Measurements from ENCODE around the gene TNFRSF4.
A peak's percentile ranks its signal among the peaks of the same experiment; 100 is the strongest.
"Not testable (repeated sequence)": the region's sequence is repeated elsewhere in the genome, so short reads cannot be mapped to it uniquely, and the experiment has no call there.

Gene TNFRSF4

DNA sequence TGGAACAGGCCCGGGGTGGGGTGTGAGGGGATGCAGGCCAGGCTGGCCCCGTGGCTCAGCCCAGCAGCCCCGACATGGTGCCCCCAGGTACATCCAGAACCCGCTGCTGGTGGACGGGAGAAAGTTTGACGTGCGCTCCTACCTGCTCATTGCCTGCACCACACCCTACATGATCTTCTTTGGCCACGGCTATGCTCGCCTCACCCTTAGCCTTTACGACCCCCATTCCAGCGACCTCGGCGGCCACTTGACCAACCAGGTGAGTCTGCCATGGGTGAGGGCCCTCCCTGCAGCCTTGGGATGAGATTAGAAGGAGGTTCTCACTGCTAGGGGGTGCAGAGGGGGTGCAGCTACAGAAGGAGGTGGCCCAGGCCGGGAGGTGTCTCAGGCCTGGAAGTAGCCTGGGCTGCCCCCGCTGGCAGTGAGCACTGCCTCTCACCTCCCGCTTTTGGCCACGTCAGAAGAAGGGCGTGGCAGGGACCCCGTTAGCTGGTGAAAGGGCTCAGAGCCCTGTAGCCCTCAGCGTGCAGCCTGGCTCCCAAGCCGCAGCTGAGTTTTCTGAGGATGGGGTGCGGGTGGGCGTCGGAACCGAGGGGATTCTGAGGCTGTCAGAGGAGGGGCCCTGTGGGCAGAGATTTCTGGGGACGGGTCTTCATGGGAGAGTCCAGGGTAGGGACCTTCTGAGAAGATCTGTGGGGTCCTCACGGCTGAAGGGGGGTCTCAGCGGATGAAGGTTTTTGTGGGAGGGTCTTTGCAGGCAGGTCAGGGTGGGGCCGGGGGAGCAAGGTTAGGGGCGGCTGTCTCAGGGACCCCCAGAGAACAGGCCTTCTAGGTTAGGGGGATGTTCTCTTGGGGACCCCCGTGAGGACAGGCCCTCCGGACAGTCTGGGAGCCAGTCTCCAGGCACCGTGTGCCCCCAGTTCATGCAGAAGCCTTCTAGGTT lies 29.8 kb downstream of the TNFRSF4 start:
- H3K9me3 Mint-ChIP-seq = no peaks in the 10 kb centered on the region
- H3K4me3 Mint-ChIP-seq = no peak overlapping the region
- H3K27ac Mint-ChIP-seq = no peak overlapping the region

DNA sequence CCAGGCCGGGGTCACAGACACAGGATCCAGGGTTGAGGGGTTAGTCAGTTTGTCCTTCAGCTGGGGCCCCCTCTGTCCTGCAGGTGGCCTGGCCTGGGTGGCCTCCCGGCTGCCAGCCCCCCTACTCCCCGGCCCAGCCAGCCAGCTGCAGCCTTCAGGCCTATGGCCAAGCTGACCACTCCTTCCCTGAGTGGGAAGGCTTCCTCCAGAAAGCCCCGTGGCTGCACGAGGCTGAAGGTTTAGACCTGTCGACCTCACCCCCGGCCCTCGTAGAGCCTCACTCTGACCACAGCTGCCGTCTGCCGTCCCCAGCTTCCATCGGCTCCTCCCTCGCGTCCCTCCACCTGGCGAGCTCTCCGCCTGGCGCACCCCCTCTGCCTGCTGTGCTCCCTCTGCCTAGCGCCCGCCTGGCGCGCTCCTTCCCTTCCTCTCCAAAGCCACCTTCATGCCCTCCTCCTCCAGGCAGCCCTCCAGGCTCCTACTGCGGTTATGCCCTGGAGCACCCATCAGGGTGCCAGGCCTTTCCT lies 30.7 kb downstream of the TNFRSF4 start:
- H3K27ac Mint-ChIP-seq = no peak overlapping the region

More for the DNA sequence above, 29.8 kb downstream of the TNFRSF4 start:
- H3K36me3 Mint-ChIP-seq (ENCODE audit: low read depth) = no peaks in the 10 kb centered on the region
- H3K4me1 Mint-ChIP-seq (ENCODE audit: low read depth) = no peaks in the 10 kb centered on the region
- no peak for DNase-seq (ENCODE audit: low spot score)
- H3K27me3 Mint-ChIP-seq (ENCODE audit: low read depth) = peaks cover 10% of the 10 kb centered on the region

DNA sequence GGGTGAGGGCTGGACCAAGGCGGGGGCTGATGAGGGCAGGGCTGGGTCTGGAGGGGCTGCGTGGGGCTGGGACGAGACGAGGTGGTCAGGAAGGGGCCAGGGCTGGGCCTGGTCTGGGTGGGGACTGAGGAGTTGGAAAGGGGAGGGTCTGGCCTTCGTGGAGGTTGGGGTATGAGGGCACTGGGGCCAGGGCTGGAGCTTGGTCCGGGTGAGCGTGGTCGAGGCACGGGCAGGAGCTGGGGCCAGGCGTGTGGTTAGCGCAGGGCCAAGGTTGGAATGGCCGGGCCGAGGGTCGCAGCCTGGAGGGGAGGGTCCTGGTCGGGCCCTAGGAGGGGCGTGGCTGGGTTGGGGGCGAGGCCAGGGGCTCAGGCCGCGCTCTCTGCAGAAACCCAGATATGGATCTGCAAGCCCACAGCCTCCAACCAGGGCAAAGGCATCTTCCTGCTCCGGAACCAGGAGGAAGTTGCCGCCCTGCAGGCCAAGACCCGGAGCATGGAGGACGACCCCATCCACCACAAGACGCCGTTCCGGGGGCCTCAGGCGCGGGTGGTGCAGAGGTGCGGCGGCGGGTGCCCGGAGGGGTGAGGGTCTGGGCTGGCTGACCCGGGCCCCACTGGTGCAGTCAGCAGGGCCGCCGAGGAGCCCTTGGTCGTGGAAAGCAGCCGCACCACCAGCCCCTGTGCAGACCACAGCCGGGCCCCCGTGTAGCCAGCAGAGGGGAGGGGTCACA lies 31.3 kb downstream of the TNFRSF4 start:
- Mint-ChIP-seq H3K27ac (no peak overlapping the region), H3K36me3 (ENCODE audit: low read depth) (no peaks in the 10 kb centered on the region), H3K4me3 (no peak overlapping the region), H3K27me3 (ENCODE audit: low read depth) (no peaks in the 10 kb centered on the region), H3K4me1 (ENCODE audit: low read depth) (no peaks in the 10 kb centered on the region), H3K9me3 (no peaks in the 10 kb centered on the region)
- no peak for DNase-seq (ENCODE audit: low spot score)

More for the DNA sequence above, 30.7 kb downstream of the TNFRSF4 start:
- H3K4me3 Mint-ChIP-seq = no peak overlapping the region
- H3K36me3 Mint-ChIP-seq (ENCODE audit: low read depth) = no peaks in the 10 kb centered on the region
- DNase-seq (ENCODE audit: low spot score) = no peak
- peaks cover 4% of the 10 kb centered on the region for H3K27me3 Mint-ChIP-seq (ENCODE audit: low read depth)
- H3K4me1 Mint-ChIP-seq (ENCODE audit: low read depth) = no peaks in the 10 kb centered on the region
- H3K9me3 Mint-ChIP-seq = no peaks in the 10 kb centered on the region

DNA sequence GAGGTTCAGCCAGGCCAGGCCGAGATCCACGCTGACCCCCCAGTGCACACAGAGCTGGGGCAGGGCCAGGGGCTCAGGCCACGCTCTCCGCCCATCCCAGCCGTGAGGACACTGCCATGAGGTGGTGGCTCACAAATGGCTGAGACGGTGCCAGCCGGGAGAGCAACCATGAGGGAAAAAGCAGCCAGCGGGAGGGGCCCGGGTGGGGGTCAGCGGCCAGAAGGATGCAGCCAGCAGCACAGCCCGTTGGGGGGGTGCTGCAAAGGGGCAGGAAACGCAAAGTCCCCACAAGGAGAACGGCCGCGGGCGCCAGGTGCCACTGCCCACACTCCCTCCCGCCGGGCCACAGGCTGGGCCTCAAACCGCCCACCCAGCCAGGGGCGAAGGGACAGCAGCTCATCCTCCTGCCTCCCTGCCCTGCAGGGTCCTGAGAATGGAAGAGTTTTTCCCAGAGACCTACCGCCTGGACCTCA lies 32.0 kb downstream of the TNFRSF4 start:
- Mint-ChIP-seq H3K4me1 (ENCODE audit: low read depth) (no peaks in the 10 kb centered on the region), H3K4me3 (no peak overlapping the region), H3K27ac (no peak overlapping the region), H3K27me3 (ENCODE audit: low read depth) (peaks cover 1% of the 10 kb centered on the region), H3K9me3 (no peaks in the 10 kb centered on the region), H3K36me3 (ENCODE audit: low read depth) (no peaks in the 10 kb centered on the region)
- no peak for DNase-seq (ENCODE audit: low spot score)

DNA sequence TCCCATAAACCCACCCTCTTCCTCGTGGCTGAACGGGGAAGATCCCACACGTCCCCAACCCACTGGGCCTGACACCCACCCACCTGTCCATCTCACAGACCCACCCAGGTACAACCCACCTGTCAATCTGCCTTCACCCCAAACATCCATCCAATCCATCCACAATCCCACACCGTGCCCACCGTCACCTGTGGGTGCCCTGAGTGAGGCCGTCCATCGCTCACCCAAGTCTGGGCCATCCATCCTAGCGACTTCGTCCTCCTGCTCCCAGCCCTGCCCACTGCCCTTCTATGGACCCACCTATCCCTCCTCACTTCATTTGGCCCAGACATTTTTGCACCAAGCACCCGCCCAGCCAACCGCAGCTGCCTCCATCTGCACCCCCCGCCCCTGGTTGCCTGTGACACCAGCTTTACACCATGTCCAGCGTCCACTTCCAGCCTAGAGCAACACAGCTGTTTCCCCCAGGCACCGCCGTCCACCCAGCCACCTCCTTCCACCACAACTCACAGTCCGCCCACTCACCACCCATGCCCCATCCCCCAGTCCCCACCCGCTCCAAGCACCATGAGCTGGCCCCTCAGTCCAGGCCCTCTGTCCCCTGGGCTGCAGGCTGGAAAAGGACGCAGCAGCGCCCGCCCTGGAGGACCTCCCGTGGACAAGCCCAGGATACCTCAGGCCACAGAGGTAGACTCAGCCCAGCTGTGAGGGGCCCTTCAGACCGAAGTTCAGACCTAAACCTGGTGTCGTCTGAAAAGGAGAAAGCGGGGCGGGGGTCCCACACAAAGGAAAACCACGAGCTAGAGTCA lies 32.6 kb downstream of the TNFRSF4 start:
- no peaks in the 10 kb centered on the region for H3K9me3 Mint-ChIP-seq

DNA sequence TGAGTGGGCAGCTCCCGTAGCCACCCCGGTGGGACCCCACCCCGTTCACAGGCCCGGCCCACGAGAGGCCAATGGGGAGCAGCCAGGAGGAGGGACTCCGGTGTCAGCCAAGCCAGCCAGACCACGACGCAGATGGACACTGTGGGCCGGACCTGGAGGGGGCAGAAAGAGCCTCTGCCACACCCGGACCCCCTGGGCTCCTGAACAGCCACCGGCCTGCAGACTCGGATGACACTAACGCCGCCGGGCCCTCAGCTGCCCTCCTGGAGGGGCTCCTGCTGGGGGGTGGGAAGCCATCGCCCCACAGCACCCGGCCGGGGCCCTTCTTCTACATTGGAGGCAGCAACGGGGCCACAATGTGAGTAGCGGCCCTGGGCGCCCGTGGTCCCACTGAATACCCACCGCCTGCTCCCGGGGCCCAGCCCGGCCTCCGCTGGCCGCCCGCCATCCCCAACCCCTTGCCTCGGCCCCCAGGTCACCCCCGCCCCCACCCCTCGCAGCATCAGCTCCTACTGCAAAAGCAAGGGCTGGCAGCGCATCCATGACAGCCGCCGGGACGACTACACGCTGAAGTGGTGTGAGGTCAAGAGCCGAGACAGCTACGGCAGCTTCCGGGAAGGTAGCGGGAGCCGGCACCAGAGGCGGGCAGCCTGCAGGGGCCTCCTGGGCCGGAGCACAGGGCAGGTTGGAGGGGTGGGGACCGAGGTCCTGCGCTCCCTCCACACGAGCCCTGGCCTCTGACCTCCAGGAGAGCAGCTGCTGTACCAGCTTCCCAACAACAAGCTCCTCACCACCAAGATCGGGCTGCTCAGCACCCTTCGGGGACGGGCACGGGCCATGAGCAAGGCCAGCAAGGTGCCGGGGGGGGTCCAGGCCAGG lies 33.7 kb downstream of the TNFRSF4 start:
- DNase-seq (ENCODE audit: low spot score) = no peak
- Mint-ChIP-seq H3K9me3 (no peaks in the 10 kb centered on the region), H3K36me3 (ENCODE audit: low read depth) (no peaks in the 10 kb centered on the region), H3K27ac (no peak overlapping the region), H3K27me3 (ENCODE audit: low read depth) (peaks cover 4% of the 10 kb centered on the region), H3K4me3 (no peak overlapping the region), H3K4me1 (ENCODE audit: low read depth) (no peaks in the 10 kb centered on the region)

More for the DNA sequence above, 32.6 kb downstream of the TNFRSF4 start:
- DNase-seq (ENCODE audit: low spot score) = no peak
- H3K27me3 Mint-ChIP-seq (ENCODE audit: low read depth) = peaks cover 4% of the 10 kb centered on the region
- no peaks in the 10 kb centered on the region for H3K4me1 Mint-ChIP-seq (ENCODE audit: low read depth)
- no peak overlapping the region for H3K4me3 Mint-ChIP-seq
- H3K36me3 Mint-ChIP-seq (ENCODE audit: low read depth) = no peaks in the 10 kb centered on the region
- H3K27ac Mint-ChIP-seq = no peak overlapping the region

DNA sequence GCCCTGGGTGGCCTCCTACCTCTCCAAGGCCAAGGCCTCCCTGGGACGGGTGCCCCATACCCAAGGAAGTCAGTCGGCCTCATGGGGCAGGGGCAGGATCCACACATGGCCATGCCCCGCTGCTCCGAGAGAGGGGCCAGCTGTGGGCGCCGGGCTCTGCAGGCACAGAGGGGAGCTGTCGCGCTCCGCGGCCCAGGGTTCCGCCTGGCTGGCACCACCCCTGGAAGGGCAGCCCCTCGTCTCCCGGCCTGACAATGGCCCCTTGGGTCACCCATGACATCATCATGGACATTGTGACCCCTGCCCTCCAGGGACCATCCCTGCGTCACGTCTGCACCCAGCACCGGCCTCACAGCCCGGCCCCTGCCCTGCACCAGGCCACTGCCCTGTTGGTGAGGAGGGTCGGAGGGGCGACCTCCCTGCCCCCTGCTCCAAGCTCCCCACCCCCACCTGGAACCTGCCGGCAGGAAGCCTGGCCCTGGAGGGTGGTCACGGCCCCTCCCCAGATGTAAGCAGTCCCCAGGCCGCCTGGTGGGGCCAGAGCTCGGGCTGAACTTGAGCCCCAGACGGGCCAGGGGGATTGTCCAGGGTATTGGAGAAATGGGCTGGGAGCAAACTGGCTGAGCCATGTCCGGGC lies 34.5 kb downstream of the TNFRSF4 start:
- DNase-seq (ENCODE audit: low spot score) = no peak

DNA sequence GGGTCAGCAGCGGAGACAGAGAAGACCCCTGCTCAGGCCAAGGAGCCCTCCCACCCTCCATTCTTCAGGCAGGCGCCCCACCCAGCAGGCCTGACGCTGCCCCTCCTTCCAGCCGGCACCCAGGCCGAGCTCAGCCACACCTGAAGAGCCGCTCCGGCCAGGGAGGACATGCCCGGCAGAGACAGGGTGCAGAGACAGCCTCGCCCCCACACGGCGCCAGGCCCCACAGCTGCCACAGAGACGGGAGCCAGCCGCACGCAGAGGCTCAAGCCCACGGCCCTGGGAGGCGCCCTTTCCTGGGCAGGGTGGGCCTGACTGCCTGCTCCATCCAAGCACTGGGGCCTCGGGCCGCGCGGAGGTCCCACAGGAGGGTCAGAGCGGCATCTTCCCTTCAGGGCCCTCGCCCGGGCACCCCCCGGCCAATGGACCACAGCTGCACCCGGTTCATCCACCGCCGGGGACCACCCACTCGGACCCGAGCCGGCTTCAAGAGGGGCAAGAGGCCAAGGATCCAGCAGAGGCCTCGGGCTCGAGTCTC lies 35.1 kb downstream of the TNFRSF4 start:
- Mint-ChIP-seq H3K4me3 (no peak overlapping the region), H3K4me1 (ENCODE audit: low read depth) (no peaks in the 10 kb centered on the region), H3K9me3 (no peaks in the 10 kb centered on the region), H3K27me3 (ENCODE audit: low read depth) (peaks cover 7% of the 10 kb centered on the region), H3K36me3 (ENCODE audit: low read depth) (no peaks in the 10 kb centered on the region), H3K27ac (no peak overlapping the region)
- no peak for DNase-seq (ENCODE audit: low spot score)

More for the DNA sequence above, 34.5 kb downstream of the TNFRSF4 start:
- H3K4me3 Mint-ChIP-seq = no peak overlapping the region
- H3K27ac Mint-ChIP-seq = no peak overlapping the region
- H3K27me3 Mint-ChIP-seq (ENCODE audit: low read depth) = peaks cover 5% of the 10 kb centered on the region
- no peaks in the 10 kb centered on the region for H3K36me3 Mint-ChIP-seq (ENCODE audit: low read depth)
- H3K4me1 Mint-ChIP-seq (ENCODE audit: low read depth) = no peaks in the 10 kb centered on the region
- no peaks in the 10 kb centered on the region for H3K9me3 Mint-ChIP-seq

DNA sequence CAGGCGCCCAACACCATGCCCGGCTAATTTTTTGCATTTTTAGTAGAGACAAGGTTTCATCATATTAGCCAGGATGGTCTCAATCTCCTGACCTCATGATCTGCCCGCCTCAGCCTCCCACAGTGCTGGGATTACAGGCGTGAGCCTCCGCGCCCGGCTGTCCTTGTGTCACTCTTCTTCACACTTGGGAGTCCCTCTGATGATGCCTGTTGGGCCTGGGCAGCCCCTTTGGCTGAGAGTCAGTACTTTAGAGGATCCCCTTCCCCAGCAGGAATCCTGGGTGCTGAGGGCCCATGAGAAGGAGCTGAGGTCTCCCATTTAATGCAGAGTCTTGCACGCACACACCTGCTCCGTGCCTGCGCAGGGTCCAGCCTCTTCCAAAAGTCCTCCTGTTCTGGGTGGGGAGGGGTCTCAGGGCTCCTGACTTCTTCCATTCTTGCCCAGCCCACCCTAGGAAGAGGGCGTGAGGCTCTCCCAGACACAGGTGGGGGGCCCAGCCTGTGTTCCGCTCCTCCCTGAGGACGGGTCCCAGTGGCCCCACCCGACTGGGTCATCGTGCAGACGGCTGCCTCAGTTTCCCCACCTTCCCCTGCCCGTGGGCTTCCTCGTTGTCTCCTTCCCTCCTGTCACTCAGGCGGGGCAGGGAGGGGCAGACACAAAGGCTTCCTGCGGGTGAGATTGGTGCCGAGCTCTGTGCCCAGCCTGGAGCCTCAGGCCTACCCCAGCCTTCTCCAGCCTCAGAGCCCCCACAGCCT lies 36.3 kb downstream of the TNFRSF4 start:
- H3K36me3 Mint-ChIP-seq (ENCODE audit: low read depth) = no peaks in the 10 kb centered on the region
- H3K4me3 Mint-ChIP-seq = no peak overlapping the region
- no peak for DNase-seq (ENCODE audit: low spot score)
- H3K27me3 Mint-ChIP-seq (ENCODE audit: low read depth) = peaks cover 7% of the 10 kb centered on the region
- H3K4me1 Mint-ChIP-seq (ENCODE audit: low read depth) = no peaks in the 10 kb centered on the region
- H3K27ac Mint-ChIP-seq = no peak overlapping the region
- no peaks in the 10 kb centered on the region for H3K9me3 Mint-ChIP-seq

DNA sequence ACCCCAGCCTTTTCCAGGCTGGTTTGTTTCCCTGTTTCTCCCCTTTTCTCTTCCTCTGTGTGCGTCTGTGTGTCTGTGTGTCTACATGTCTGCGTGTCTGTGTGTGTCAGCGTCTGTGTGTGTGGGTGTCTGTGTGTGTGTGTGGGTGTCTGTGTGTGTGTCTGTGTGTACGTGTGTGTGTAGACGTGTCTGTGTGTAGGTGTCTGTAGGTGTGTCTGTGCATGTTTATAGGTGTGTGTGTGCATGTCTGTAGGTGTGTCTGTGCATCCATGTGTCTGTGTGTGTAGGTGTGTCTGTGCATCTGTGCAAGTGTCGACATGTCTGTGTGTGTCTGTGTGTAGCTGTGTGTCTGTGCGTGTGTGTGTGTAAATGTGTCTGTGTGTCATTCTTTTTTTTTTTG lies 37.0 kb downstream of the TNFRSF4 start:
- Mint-ChIP-seq H3K36me3 (ENCODE audit: low read depth) (no peaks in the 10 kb centered on the region), H3K27ac (peak overlapping the region; percentile 21), H3K27me3 (ENCODE audit: low read depth) (peaks cover 12% of the 10 kb centered on the region), H3K9me3 (no peaks in the 10 kb centered on the region), H3K4me1 (ENCODE audit: low read depth) (no peaks in the 10 kb centered on the region), H3K4me3 (no peak overlapping the region)
- no peak for DNase-seq (ENCODE audit: low spot score)

DNA sequence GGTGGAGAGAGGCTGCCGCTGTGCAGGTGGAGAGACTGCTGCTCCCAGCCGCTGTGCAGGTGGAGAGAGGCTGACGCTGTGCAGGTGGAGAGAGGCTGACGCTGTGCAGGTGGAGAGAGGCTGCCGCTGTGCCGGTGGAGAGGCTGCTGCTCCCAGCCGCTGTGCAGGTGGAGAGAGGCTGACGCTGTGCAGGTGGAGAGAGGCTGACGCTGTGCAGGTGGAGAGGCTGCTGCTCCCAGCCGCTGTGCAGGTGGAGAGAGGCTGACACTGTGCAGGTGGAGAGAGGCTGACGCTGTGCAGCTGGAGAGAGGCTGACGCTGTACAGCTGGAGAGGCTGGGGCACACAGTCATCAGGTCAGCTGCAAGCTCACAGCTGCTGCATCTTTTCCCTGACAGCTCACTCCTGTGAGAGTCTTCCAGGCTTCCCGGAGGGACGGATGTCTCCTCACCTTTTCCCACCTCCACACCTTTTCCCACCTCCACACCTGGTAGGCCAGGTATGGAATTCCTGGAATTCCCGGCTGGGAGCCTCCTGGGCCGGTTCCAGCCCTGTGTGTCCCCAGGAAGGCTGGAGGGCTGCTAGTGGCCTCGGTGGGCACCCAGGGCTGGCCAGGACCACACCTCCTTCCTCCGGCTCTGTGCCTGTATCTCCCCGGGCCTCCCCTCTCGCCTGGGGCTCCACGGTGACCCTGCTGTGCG lies 37.7 kb downstream of the TNFRSF4 start:
- DNase-seq (ENCODE audit: low spot score); H3K9me3 Mint-ChIP-seq; H3K27ac Mint-ChIP-seq; H3K36me3 Mint-ChIP-seq (ENCODE audit: low read depth); H3K4me1 Mint-ChIP-seq (ENCODE audit: low read depth); H3K4me3 Mint-ChIP-seq: not testable (repeated sequence)
- peaks cover 13% of the 10 kb centered on the region for H3K27me3 Mint-ChIP-seq (ENCODE audit: low read depth)

Measured in T-helper 2 cell treated with Interferon-gamma antibody and Interleukin-4, amounts not matched to agents 5 μg/mL and 100 μg/mL, for 36 hours (primary cell).